SK-N-SH (cell line): ENCODE results near the gene DNAH1.

Experiments used
- CHD2 ChIP-seq: fragments of 150-350 bp; IDR thresholded peaks from 2 replicates; pipeline ENCODE4 v1.6.1; 2018; ENCODE audit warnings: low read length; ENCODE audit not compliant: partially characterized antibody
- CTCF ChIP-seq: fragments of 200-600 bp; sonication (generic); IDR thresholded peaks from 2 replicates; pipeline ENCODE4 v1.6.1; 2017; ENCODE audit warnings: antibody characterized with exemption, mild to moderate bottlenecking, moderate library complexity
- EP300 ChIP-seq, 2 experiments: IDR thresholded peaks; 2 replicates each; pipeline versions ENCODE4 v1.4.0 to v1.6.1; 2012; ENCODE audit warnings: borderline replicate concordance in 1 of 2, low read depth in 1 of 2, low read length in 1 of 2
- FOSL2 ChIP-seq: IDR thresholded peaks from 2 replicates; pipeline ENCODE4 v1.4.0; 2012; ENCODE audit warnings: low read depth, mild to moderate bottlenecking, moderate library complexity, borderline replicate concordance
- POLR2AphosphoS5 ChIP-seq: IDR thresholded peaks from 2 replicates; pipeline ENCODE4 v1.6.1; 2012; ENCODE audit warnings: low read depth, low read length
- REST ChIP-seq: IDR thresholded peaks from 2 replicates; pipeline ENCODE4 v1.6.1; 2012; ENCODE audit warnings: mild to moderate bottlenecking, low read depth, low read length, moderate library complexity
- TCF12 ChIP-seq: IDR thresholded peaks from 2 replicates; pipeline ENCODE4 v1.4.0; 2012
- USF2 ChIP-seq: fragments of 150-350 bp; IDR thresholded peaks from 2 replicates; pipeline ENCODE4 v1.6.1; 2017; ENCODE audit warnings: antibody characterized with exemption, low read length, low read depth, borderline replicate concordance
- ZBTB33 ChIP-seq: IDR thresholded peaks from 2 replicates; pipeline ENCODE4 v1.4.0; 2012; ENCODE audit warnings: low read depth, borderline replicate concordance

GRCh38 chr3:52268036-52268435 is 48.1 kb upstream of the DNAH1 start:
- TF ChIP-seq EP300 (IDR thresholded peaks at IDR 0.05; ENCODE audit: borderline replicate concordance in 1 of 2, low read depth in 1 of 2, low read length in 1 of 2): no peak
- TF ChIP-seq CTCF: no peak
- no peak for TF ChIP-seq CHD2
- no peak for TF ChIP-seq FOSL2
- TF ChIP-seq USF2: no peak
- no peak for TF ChIP-seq POLR2AphosphoS5
- no peak for TF ChIP-seq REST
- TF ChIP-seq TCF12: no peak
- no peak for TF ChIP-seq ZBTB33
